HG03135 (cell line): ENCODE results near the gene SPECC1.
"Not testable (repeated sequence)": the region's sequence is repeated elsewhere in the genome, so short reads cannot be mapped to it uniquely, and the experiment has no call there.

Source experiments
- ATAC-seq: cut with Tn5 transposase; IDR thresholded peaks from one replicate; pipeline ENCODE4 v1.9.1; 2021; ENCODE audit warnings: mild to moderate bottlenecking, moderate library complexity; ENCODE audit not compliant: unreplicated experiment

The SPECC1 gene

DNA sequence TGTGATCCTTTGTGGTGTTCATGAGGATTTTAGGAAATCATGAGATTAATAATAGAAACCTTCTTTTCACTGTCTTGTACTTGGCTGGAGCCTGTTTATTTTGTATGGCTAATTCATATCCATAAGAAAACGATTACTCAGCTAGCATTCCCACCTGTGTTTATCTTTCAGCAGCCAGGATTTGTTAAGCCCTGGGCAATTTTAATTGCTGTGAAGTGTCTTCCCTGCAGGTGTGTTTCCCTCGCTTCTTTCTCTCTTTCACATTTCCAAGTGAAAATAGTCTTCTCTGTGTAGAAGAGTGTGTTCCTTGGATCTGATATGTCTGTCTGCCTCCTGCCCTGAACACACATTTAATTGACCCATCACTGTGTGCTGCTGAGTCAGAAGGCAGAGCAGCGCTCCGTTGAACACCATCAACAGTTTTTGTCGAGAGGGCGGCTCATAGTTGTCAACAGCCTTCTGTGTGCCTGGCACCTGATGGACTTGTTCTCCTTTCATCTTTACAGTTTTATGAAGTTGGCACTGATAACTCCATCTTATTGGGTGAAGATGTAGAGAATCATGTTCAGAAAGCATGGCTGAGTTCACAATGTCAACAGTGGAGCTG, 83.2 kb downstream of the SPECC1 start:
- ATAC-seq = no peak

DNA sequence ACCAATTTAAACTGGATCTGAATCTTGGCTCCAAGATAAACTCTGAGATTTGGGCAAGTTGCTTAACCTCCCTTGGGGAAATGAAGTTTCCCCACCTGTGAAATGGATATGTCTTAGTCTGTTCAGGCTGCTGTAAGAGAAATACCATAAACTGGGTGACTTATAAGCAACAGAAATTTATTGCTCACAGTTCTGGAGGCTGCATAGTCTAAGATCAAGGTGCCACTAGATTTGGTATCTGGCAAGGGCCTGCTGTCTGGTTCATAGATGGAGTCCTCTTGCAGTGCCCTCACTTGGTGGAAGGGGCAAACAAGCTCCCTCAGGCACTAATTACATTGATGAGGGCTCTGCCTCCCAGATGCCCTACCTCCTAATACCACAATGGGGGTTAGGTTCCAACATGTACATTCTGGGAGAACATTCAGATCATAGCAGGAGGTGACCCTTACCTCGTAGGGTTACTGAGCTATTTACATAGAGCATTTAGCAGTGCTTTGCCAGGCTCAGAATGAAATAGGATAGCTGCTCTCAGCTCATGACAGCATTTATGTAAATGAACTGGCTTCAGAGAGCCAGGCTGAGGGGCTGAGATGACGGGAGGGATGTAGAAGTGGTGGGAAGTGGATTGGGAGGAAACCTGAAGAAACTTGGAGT, 83.9 kb downstream of the SPECC1 start:
- no peak for ATAC-seq

DNA sequence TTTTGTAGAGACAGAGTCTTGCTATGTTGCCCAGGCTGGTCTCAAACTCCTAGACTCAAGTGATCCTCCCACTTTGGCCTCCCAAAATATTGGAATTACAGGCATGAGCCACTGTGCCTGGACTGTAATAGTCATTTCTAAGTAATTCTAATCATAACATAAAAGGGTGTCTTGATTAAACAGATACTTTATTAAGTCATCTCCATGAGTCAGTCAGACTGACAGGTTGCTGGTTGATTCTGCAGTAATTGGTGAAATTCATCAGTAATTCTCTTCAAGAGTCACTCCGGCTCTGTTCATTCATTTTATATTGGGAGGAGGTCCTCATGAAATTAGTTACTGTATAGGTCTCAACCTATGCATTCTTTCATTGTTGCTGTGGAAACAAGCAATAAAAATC, 85.6 kb downstream of the SPECC1 start:
- no peak for ATAC-seq

DNA sequence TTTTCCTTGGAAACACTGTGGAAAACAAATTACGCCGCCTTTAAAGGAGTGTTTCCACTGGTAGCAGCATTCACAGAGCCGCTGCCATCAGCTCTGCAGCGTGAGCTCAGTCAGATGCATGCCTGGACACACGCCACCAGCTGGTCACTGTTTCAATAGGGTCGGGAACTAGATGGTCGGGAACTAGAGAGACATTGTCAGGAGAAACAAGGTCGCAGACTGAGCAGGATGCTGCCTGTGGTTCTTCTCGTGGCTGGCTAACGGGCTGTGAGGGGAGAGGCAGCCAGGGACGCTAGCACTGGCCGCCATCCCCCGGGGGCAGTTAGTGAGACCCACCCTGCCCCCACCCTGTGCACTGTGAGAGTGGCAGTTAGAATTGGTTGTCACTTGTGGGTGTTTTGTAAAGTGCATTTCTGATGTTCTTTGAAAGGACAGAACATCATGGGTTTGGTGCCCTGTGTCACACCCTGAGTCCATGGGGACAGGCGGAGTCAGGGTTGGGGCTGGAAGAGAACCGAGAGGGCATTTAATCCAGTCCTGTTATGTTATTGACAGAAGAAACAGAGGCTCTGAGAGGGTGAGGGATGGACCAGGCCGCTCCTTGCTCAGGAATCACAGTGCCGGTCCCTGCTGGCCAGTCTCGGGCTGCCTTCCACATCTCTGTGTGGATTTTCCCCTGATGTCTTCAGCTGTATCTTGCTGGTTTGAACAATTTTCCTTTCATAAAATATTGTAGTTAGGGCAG, 86.3 kb downstream of the SPECC1 start:
- no peak for ATAC-seq

DNA sequence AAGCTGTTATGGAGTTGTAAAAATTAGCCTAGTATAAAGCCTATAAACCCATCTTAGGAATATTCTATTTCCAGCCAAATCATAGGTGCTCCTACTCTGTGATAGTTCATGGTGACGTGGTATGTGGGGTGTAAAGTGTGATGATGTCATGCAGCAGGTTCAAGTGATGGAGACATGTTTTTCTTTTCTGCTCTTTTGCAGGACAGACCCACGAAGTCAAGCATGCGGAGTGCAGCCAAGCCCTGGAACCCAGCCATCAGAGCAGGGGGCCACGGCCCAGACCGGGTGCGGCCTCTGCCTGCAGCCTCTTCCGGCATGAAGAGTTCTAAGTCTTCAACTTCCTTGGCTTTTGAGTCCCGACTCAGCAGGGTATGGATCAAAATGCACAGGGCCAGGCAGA, 87.3 kb downstream of the SPECC1 start:
- no peak for ATAC-seq

GRCh38 chr17:20097330-20097729, 88.2 kb downstream of the SPECC1 start:
- ATAC-seq = no peak

DNA sequence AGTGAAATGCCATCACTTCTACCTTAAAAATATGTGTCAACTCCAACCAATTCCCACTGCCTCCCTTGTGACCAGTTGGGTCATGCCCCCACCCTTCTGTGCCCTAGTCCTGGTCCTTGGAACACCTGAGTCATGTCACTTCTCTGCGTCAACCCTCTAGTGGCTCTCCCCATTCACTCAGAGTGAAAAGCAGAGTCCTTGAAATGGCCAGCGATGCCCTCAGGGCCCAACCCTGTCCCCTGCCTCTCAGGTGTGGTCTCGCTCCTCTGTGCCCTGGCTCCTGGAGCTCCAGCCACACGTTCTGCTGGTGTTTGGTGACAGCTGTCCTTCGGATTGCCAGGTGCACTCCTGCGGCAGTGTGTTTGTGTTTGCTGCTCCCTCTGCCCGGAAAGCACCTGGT, 89.2 kb downstream of the SPECC1 start:
- no peak for ATAC-seq

DNA sequence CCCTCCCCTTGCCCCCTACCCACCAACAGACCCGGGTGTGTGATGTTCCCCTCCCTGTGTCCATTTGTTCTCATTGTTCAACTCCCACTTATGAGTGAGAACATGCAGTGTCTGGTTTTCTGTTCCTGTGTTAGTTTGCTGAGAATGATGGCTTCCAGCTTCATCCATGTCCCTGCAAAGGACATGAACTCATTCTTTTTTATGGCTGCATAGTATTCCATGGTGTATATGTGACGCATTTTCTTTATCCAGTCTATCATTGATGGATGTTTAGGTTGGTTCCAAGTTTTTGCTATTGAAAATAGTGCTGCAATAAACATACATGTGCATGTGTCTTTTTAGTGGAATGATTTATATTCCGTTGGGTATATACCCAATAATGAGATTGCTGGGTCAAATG, 91.6 kb downstream of the SPECC1 start:
- ATAC-seq = not testable (repeated sequence)

DNA sequence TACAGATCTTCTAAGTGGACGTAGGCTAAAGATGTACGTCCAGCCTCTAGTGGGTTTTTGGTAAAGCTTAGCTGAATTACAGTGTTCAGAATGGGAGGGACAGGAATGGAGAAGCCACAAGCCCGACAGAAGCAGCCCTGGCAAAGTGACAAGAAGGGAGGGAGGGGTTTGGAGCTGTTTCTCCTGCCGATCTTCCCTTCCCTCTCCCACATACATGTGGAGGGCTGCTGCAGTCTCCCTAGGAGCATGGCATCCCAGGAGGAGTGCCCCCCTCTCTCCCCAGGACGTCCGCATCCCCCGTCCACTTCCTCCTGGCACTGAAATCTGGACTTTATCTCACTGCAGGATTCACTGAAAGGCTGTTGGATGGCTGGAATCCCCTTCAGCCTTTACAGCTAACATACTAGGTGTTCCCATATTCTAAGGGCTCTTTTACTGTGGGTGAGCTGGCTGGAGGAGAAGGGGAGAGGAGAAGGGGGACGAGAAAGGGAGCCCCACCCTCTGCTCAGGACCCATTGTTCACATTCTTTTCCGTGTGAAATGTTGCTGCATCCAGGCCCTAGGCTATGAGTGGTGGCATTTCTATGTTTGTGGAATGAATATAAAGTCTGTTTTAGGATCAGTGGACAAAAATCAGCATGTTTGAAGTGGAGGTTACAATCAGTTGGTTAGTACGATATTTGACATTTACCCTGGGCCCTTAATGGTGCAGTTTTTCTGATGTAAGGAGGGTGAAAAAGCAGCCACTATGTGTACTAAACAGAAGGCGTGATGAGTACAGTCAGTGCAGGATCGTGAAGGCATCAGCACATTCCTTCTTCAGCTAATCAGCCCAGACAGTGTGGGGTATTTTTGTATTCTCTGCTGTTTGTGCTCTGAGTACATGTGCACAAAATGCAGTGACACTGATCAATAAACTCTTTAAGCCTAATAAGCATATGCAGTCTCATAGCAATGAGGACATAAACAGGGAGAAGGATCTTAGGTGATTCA, 94.6 kb downstream of the SPECC1 start:
- no peak for ATAC-seq

DNA sequence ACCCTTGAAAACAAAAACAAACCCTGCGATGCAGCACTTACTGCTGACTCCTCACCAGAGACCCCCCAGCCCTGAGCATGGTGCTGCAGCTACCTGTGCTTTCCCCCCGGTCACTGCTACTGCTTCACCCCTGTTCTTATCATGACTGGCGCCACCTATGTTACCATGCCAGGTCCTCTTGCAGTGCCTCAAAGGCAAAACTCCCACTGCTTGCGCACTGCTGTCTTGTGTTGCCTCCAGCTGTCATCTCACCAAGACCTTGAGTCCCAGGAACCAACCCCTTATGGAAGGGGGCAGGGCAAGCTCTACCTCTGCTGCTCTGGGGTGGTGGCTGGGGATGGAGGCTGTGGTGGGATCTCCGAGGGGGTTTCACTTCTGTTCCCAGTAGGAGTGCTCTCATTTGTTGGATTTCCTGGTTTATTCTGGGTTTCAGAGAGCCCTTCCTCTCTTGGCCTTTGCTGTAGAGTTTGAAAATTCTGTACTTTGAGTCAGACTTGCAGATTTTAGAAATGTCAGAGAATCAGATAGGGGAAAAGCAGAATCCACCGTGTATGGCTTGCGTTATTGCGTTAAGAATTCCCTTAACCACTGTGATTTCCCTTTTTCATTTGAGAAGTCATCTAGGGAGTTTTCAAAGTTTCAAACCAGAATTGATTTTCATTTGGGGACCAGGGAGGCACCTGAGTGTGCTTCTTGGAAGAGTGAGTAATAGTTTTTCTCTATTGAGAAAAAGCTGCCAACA, 96.6 kb downstream of the SPECC1 start:
- no peak for ATAC-seq

GRCh38 chr17:20106446-20106845, 97.3 kb downstream of the SPECC1 start:
- ATAC-seq = not testable (repeated sequence)

- ATAC-seq = no peak
These were observed 99.9 kb downstream of the SPECC1 start for GRCh38 chr17:20109076-20109475.

DNA sequence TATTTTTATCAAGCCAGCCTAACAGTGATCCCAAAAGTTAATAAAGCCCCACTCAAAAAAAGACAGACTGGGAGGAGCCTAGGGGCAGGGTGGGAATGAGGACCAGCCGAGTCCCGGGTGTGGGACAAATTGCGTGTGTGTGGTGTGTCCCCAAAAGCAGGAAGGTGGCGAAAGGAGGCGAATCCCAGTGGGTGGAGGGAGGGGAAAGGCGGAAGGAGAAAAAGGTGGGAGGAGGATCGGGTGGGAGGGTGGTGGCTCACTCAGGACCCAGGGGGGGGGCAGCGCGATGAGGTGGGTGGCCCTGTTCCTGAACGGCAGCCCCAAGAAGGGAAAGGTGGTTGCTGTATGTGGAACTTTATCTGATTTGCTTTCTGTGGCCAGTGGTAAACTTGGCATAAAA, 102.4 kb downstream of the SPECC1 start:
- ATAC-seq = no peak

DNA sequence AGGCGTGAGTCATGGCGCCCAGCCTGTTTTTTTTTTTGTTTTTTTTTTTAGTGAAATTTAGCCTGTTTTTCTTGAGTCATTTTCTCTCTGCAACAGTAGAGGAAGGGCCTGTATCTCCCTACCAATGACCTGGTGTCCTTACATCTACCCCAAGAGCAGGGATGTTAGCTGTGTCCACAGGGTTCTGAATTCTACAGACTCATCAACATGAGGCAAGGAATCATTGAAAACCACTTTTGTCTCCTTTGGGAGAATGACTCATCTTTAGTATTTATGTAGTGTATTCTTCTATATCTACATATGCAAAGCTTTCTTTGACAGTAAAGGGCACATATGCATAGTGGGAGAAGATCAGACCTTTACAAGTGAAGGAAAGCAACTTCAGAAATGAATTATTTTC, 105.3 kb downstream of the SPECC1 start:
- ATAC-seq = no peak

DNA sequence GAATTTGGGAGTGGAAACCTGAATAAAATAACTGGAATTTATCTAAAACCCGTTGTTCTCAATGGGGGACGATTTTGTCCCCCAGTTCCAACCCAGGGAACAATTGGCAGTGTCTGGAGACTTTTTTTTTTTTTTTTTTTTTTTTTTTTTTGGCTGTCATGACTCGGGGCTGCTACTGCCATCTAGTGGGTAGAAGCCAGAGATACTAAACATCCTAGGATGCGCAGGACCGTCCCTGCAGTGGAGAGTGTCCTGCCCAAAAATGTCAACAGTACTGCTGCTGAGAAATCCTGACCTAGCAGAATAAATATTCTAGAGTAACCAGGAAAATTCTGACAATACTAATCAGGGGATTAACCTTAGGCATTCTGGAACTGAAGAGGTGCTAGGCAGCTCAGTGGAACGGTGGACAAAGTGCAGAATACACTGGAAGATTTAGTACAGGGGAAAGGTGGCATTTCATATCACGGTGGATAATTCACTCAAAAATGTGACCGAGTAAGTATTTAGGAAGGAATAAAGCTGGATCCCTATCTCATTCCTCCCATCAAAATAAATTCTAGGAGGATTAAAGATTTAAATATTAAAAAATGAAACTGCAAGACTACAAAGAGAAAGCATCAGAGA, 107.6 kb downstream of the SPECC1 start:
- ATAC-seq = no peak

GRCh38 chr17:20118280-20118679, 109.1 kb downstream of the SPECC1 start:
- ATAC-seq = no peak

GRCh38 chr17:20120836-20121235, 111.7 kb downstream of the SPECC1 start:
- no peak for ATAC-seq

- no peak for ATAC-seq
These were observed 112.4 kb downstream of the SPECC1 start for GRCh38 chr17:20121359-20122253.
